GM18507 (cell line): Measurements from ENCODE around the gene HDGFL3.
A peak's percentile ranks its signal among the peaks of the same experiment; 100 is the strongest.
"Not testable (repeated sequence)": the region's sequence is repeated elsewhere in the genome, so short reads cannot be mapped to it uniquely, and the experiment has no call there.

Experiments used
- DNase-seq: peaks from one replicate; pipeline ENCODE4 v3.0.0; 2011; ENCODE audit warnings: low read depth; ENCODE audit not compliant: insufficient read length; ENCODE audit errors: extremely low spot score
- FAIRE-seq: peaks from 2 replicates; lab custom pipeline; 2011; peaks lifted over from hg19 to GRCh38; lab: Jason Lieb, UNC

HDGFL3 gene

DNA sequence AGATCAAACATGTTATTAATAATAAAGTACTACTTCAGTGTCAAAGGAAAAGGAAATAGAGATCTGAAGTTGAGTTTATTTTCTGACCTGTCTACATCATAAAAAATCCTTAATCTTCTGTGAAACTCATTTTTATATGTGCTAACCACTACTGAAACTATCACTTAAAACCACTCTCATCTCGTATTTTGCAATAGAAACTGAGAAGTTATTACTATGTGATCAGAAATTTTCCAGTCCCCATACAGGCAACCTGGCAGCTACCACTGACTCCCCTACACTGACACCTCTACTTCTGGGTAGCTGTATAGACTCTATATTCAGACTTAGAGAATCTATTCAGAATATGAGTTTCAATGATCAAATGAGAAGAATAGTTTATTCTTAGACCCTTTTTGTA, 8.3 kb downstream of the HDGFL3 start:
- DNase-seq (peak; percentile 35), FAIRE-seq (peak; percentile 91)

DNA sequence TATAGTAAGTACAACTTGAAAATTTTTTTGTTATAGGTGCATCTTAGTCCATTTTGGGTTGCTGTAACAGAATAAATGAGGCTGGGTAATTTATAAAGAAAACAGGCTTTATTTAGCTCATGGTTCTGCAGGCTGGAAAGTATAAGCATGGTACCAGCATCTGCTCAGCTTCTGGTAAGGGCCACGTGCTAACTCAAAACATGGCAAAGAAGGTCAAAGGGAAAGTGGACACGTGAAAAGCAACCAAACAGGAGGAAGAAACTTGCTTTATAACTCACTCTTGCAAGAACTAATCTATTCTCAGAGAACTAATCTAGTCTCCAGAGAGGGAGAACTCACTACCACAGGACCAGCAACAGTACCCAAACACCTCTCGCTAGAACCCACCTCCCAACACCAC, 9.1 kb downstream of the HDGFL3 start:
- FAIRE-seq (peak; percentile 63), DNase-seq (no peak)

DNA sequence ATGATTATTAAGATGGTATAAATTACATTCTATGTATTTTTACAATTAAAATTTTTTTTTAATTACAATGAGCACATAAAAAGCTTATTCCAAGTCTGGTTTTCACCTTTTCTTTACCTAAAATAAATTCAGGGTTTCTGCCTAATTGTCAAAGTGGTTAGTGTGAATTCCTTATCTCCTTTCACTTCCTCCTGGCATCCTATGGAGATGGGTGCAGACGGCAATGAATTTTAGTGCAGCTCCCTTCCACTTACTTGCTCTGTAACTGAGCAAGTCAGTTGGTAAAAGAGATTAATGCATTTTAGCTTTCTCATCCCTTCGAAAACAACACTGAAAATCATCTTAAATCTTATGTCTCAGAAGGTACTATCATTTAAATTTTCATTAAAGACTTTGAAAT, 13.1 kb downstream of the HDGFL3 start:
- no peak for DNase-seq
- FAIRE-seq, result no peak

DNA sequence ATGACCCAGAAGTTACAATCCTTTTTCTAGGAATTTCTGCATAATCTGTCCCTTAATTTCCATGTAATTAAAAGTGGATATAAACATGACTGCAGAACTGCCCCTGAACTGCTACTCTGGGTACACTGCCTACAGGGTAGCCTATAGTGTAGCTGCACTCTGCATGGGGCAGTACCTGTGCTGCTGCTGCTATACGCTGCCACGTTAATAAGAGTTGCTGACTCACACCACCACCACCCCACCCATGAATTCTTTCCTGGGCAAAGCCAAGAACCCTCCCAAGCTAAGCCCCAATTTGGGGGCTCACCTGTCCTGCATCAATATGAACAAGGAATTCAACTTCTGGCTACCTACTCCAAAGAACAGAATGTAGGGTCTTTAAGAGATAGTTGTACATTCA, 13.9 kb downstream of the HDGFL3 start:
- FAIRE-seq (no peak), DNase-seq (no peak)

DNA sequence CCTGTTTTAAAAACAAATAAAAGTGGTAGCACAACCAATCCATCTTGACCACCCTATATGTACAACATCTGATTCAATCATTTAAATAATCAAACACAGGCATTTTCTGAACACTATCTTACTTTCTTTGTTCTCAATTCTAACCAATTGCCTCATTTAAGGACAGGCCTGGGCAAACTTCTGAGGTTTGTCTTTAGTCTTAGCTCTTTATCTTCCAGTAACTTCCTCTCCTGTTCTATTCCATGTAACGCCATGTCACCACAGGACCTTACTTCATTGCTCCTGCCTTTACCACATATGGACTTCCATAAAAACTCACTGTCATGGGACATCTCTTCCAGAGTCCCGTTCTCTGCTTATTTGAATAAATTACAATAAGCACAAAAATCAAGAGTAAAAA, 14.9 kb downstream of the HDGFL3 start:
- FAIRE-seq (no peak), DNase-seq (no peak)

DNA sequence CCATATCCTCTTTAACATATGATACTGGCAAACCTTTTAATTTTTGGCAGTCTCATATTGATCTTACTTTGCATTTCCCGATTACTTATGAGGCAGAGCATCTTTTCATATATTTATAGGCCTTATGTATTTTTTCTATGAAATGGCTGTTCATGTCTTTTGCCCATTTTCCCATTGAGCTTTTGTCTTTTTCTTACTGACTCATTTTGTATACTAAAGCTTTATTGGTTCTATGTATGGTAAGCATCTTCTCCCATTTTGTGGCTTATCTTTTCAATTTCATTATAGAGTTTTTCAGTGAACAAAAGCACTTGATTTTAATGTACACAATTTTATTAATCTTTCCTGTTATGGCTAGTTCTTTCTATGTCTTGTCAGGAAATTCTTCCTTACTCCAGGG, 17.2 kb downstream of the HDGFL3 start:
- FAIRE-seq, result no peak

DNA sequence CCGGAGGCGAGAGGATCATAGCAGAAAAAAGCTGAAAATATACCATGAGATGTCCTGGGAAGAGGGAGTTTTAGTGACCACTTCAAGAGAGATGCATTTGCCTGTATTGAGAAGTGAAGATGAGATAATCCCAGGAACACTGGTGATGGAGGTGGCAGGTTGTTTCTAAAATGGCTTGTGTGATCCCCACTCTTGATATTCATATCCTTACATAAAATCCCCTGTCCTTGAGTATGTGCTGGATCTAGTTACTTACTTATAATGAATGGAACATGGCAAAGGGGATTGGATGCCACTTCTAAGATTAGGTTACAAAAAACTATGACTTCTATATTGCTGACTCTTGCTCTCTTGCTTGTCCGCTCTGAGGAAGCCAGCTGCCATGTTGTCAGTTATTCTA, 22.1 kb downstream of the HDGFL3 start:
- FAIRE-seq, result no peak
- no peak for DNase-seq

More for the DNA sequence above, 17.2 kb downstream of the HDGFL3 start:
- no peak for DNase-seq

DNA sequence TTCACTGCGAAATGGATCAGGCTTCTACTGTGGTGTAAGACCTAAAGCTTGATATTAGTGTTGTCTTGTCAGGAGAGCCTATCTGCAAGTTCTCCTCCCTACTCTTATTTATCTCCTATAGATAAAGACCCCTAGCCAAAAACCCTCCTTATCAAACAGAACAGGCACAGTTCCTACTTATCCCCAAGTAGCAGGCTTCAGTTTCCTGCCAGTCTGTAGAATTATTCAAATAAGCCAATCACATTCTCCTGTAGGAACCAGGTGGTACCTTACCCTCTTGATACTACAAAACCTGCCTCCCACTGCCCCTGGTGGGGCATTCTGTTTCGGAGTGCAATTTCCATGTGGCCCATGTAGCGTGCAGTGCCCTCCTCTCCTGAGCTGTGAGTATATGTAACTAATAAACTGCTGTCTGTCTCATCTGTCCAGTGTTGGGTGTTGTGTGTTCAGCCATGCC, 28.7 kb downstream of the HDGFL3 start:
- DNase-seq (no peak), FAIRE-seq (no peak)

DNA sequence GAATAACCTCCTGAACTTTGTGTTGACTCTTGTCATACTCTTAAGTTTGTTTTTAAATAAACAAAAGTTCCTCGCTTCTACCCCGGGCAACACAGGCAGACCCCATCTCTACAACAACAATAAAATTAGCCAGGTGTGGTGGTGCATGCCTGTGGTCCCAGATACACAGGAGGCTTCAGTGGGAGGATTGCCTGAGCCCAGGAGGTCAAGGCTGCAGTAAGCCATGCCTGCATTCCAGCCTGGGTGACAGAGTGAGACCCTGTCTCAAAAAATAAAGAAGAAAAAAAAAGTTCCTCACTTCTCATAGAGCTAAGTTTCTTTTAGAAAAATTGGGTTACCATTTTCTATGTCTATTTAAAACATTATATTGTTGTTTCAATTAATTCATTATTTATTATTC, 29.2 kb downstream of the HDGFL3 start:
- no peak for DNase-seq
- no peak for FAIRE-seq

DNA sequence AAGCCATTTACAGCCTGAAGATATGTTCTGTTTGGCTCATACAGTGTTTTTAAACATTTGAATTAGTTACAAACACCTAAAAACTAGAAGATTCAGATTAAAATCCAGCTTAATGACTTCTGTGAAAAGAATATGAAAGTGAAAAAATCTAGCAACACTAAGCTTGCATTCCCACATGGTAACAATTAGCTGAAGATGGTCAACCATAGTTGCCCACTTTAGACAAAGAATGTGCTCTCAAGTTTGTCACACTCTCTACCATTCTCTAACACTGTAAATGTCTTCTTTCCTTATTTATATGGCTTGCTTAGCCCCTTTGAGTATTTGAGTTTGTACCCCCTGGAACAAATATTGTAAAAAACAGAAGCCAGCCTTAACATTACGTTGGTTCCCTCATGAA, 32.7 kb downstream of the HDGFL3 start:
- no peak for FAIRE-seq
- DNase-seq, result no peak

DNA sequence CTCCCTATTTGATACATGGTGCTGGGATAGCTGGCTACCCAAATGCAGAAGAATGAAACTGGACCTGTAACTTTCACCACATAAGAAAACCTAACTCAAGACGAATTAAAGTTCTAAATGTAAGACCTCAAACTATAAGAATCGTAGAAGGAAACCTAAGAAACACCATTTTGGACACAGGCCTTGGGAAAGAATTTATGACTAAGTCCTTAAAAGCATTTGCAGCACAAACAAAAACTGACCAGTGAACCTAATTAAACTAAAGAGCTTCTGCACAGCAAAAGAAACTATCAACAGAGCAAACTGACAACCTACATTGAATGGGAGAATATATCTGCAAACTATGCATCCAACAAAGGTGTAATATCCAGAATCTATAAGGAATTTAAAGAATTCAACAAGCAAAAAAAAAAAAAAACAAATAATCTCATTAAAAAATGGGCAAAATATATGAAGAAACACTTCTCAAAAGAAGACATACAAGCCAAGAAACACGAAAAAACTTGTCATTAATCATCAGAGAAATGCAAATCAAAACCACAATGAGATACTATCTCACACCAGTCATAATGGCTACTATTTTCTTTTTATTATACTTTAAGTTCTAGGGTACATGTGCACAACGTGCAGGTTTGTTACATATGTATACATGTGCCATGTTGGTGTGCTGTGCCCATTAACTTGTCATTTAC, 37.0 kb downstream of the HDGFL3 start:
- DNase-seq, result no peak
- no peak for FAIRE-seq

DNA sequence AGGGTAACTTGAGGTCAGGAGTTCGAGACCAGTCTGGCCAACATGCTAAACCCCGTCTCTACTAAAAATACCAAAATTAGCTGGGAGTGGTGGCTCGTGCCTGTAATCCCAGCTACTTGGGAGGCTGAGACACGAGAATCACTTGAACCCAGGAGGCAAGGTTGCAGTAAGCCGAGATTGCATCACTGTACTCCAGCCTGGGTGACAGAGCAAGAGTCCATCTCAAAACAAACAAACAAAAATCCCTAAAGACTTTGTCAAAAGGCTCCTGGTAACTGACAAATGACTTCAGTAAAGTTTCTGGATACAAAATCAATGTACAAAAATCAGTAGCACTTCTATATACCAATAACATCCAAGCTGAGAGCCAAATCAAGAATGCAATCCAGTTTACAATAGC, 38.0 kb downstream of the HDGFL3 start:
- FAIRE-seq, DNase-seq: not testable (repeated sequence)

DNA sequence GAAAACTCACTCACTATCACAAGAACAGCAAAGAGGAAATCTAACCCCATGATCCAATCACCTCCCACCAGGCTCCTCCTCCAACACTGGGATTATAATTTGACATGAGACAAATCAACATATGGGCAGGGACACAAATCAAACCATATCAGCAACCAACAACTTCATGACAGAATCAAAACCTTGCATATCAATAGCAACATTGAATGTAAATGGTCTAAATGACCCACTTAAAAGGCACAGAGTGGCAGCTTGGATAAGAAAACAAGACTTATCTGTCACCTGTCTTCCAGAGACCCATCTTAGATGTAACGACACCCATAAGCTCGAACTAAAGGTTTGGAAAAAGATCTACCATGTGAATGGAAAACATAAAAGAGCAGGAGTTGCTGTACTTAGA, 40.8 kb downstream of the HDGFL3 start:
- DNase-seq (no peak), FAIRE-seq (no peak)

DNA sequence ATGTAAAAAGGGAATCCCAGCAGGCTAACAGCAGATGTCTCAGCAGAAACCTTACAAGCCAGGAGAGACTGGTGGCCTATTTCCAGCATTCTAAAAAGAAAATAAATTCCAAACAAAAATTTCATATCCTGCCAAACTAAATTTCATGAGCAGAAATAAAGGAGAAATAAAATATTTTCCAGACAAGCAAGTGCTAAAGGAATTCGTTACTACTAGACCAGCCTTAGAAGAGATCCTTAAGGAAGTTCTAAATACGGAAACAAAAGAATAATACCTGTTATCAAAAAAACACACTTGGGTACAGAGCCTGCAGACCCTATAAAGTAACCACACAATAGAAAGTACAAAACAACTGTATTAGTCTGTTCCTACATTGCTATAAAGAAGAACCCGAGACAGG, 41.4 kb downstream of the HDGFL3 start:
- FAIRE-seq (no peak), DNase-seq (no peak)

DNA sequence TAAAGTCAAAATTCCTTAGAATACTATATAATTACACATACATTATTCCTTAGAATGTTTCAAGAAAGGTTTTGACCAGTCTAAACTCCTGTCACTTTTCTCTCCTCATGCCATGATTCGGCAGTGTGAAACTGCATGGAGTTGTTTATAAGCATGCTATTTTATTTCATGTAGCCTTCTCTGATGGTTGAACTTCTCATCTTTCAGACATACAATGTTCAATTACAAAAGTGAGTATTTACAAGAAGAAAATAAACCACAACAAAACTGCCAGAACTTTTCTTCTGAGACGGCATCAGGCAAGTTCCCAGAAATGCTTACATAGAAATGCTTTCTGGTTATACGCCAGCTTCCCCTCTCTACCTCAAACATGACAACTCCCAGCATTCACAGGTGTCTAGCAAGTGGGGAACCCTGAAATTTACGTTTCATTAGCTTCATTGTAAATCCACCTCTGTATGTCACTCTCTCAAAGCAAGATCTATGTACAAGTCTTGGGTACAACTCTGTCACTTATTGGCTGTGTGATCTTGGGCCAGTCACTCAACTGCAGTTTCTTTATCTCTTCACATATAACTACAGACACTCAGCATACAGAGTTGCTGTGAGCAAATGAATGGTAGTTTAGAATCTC, 42.7 kb downstream of the HDGFL3 start:
- FAIRE-seq (no peak), DNase-seq (no peak)

DNA sequence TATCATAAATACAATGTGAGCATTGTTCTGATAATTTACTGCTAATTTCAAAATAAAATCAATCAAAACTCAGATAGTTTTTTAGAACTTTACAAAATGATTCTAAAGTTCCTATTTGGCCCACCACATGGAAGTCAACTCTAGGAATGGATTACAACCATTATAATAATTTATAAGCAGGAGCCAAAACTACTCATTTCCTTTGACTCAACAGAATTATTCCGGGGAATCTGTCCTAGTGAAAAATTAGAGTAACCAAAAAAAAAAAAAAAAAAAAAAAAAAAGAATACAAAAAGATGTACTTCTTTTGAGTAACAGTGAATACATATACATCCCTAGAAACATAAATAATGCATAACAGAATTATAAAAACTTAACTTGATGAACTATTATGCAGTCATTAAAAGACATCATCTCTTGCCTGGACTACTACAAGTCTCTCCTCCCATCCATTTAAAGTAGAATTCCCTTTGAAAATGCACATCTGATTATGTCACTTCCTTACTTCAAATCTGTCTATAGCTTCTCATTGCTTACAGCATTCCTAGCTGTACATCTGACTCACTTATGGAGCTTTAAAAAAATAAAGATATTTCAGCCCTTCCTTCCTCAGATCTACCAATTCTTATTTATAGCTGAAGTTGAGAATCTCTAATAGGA, 43.4 kb downstream of the HDGFL3 start:
- no peak for FAIRE-seq
- no peak for DNase-seq

DNA sequence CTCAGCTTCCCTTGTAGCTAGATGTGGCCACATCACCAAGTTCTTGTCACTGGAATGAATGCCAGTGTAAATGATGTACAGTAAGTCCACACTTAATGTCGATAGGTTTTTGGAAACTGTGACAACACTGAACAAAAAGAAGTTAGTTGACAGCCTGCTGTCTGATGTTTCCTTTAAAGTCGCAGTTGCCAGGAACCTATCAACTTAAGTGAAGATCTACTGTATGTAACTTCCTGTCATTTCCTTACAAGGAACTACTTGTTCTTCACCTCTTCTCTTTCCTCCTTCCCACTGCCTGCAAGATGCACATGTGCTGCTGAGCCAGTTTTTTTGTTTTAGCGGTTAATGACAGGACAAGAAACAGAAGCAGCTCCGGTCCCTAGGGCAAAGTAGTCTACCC, 44.6 kb downstream of the HDGFL3 start:
- no peak for FAIRE-seq

DNA sequence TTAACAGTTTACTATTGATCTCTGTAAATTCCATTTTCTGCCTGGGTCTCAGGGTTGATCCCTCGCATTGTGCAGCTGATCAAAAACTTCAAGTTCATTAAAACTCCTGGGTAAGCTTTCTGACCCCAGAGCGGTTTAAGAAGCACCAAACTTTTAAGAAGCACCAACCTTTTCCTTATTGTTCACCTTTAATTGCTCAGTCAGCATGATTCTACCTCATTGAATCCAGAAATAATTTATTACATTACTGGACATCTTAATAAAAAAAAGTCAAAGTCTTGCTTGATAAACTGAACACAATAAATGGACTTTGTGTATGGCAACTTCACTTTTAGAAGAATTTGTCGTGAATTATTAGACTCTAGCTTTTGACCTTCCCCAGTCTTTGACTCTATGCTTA, 46.9 kb downstream of the HDGFL3 start:
- DNase-seq (no peak), FAIRE-seq (no peak)

More for the DNA sequence above, 44.6 kb downstream of the HDGFL3 start:
- DNase-seq, result no peak

DNA sequence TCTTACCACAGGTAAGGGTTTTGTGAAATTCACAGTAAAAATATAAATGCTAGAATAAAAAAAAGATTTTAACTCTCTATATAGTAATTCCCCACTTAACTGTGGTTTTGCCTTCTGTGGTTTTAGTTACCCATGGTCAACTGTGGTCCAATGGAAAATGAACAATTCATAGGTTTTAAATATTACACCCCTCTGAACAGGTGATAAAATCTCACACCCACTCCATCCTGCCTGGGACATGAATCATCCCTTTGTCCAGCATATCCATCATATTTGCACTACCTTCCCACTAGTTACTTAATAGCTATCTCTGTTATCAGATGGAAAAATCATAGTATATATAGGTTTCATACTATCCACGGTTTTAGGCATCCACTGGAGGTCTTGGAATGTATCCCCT, 49.2 kb downstream of the HDGFL3 start:
- DNase-seq, result no peak
- FAIRE-seq, result no peak

DNA sequence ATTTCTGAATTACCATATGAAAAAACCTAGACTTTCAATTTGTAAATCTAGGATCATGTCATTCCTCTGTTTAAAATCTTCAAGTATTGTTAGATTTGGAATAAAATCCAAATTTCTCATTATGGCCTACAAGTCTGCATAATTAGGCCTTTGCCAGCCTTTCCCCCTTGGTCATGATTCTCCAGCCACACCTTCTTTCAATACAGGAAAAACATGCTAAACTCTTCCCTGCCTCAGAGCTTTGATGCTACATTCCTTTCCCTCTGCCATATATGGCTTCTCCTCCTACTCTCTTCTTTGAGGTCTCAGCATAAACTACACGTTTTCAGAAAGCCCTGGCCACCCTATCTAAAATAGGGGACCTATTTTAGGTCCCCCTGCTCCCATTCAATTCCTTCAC, 51.7 kb downstream of the HDGFL3 start:
- FAIRE-seq, result no peak
- DNase-seq, result no peak

DNA sequence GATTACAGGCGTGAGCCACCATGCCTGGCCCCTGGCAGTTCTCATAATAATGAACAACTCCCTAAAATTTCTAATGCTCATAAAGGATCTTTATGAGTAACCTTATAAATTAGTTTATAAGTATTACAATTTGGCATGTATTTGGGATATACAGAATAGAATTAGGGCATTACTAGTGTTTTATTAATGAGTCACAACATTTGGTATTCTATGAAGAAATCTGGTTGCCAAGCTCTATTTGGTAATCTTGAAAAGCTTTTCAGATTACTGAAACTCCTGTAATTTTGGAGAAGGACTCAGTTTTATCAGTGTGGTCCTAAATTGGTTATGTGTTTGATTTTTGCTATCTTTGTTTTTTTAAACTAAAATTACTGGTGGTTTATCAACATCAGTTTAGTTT, 54.3 kb downstream of the HDGFL3 start:
- no peak for DNase-seq
- FAIRE-seq, result no peak
